ENCODE measurements around the gene CGB8. TPM values are rescaled to one million over a fixed set of nuclear protein-coding genes. Genes with fewer than 3 reads are reported as not detected.

The CGB8 gene
- total RNA-seq, 2 donors from 2014 or later = not detected

GRCh38 chr19:49017666-49018351, 31.1 kb downstream of the CGB8 start:
- no peaks in the 10 kb centered on the region for H3K36me3 ChIP-seq (replicated peaks in 1 of 2; ENCODE audit: insufficient read depth in 1 of 2, low read depth in 2 of 2)
- no peak overlapping the region for H3K4me3 ChIP-seq
- H3K27me3 ChIP-seq = no peaks in the 10 kb centered on the region
- WGBS, 2 donors = 3% methylated on average over 61 of the region's 62 CpGs; no CpG with 5 or more reads in 1 of the 2 donors
- intact Hi-C loops (cut with DNase I) = no loop called here
- no peaks in the 10 kb centered on the region for H3K9me3 ChIP-seq
- no peak for TF ChIP-seq POLR2A (IDR thresholded peaks at IDR 0.05)
- peak; percentile 25 to 48 (median 29) for TF ChIP-seq CTCF (IDR thresholded peaks at IDR 0.05)
- peak; percentile 43 for ATAC-seq
- H3K4me1 ChIP-seq = peaks cover 32% of the 10 kb centered on the region
- DNase-seq = peak; percentile 38 to 59 (median 46)
- H3K27ac ChIP-seq = no peak overlapping the region

- H3K4me1 ChIP-seq = peaks cover 32% of the 10 kb centered on the region
- no peaks in the 10 kb centered on the region for H3K27me3 ChIP-seq
- H3K36me3 ChIP-seq (replicated peaks in 1 of 2; ENCODE audit: insufficient read depth in 1 of 2, low read depth in 2 of 2) = peaks cover 0 to under 1% of the 10 kb centered on the region in 2 donors
- ATAC-seq (no peak), DNase-seq (no peak)
- H3K9me3 ChIP-seq = no peaks in the 10 kb centered on the region
- intact Hi-C loops (cut with DNase I) = no loop called here
- TF ChIP-seq POLR2A (IDR thresholded peaks at IDR 0.05) (no peak), CTCF (IDR thresholded peaks at IDR 0.05) (no peak)
- WGBS, 2 donors = 70 to 76% methylated on average over 15 to 17 of the region's 17 CpGs
- H3K27ac ChIP-seq = no peak within 1 kb of the TSS
- H3K4me3 ChIP-seq = no peak within 1 kb of the TSS
Measured at GRCh38 chr19:49017041-49017665, 31.8 kb downstream of the CGB8 start, which contains the start of gene LHB. LHB (minus strand) TSS chr19:49017091; CDS start chr19:49017081, 10 bp downstream.

- Histone ChIP-seq H3K4me1 (peaks cover 32% of the 10 kb centered on the region), H3K27ac (no peak overlapping the region), H3K9me3 (no peaks in the 10 kb centered on the region), H3K4me3 (no peak overlapping the region), H3K27me3 (no peaks in the 10 kb centered on the region), H3K36me3 (replicated peaks in 1 of 2; ENCODE audit: insufficient read depth in 1 of 2, low read depth in 2 of 2) (peaks cover 0 to 7% of the 10 kb centered on the region in 2 donors)
- 93 to 94% methylated on average over 11 to 28 of the region's 29 CpGs for WGBS, 2 donors
- intact Hi-C loops (cut with DNase I) = no loop called here
- TF ChIP-seq CTCF (IDR thresholded peaks at IDR 0.05) (no peak), POLR2A (IDR thresholded peaks at IDR 0.05) (no peak)
- DNase-seq (no peak), ATAC-seq (no peak)
Measured at GRCh38 chr19:49016067-49016839, 32.7 kb downstream of the CGB8 start.

GRCh38 chr19:49014870-49015255, 34.0 kb downstream of the CGB8 start:
- TF ChIP-seq POLR2A (IDR thresholded peaks at IDR 0.05) (no peak), CTCF (IDR thresholded peaks at IDR 0.05) (no peak)
- intact Hi-C loops (cut with DNase I) = no loop called here
- H3K9me3 ChIP-seq = no peaks in the 10 kb centered on the region
- WGBS, 2 donors = 50 to 90% methylated on average over 1 to 17 of the region's 18 CpGs
- peaks cover 26% of the 10 kb centered on the region for H3K4me1 ChIP-seq
- peaks cover 0 to 11% of the 10 kb centered on the region in 2 donors for H3K36me3 ChIP-seq (replicated peaks in 1 of 2; ENCODE audit: insufficient read depth in 1 of 2, low read depth in 2 of 2)
- ATAC-seq (no peak), DNase-seq (no peak)
- no peak overlapping the region for H3K4me3 ChIP-seq
- H3K27ac ChIP-seq = no peak overlapping the region
- H3K27me3 ChIP-seq = no peaks in the 10 kb centered on the region

Data from body of pancreas (tissue), 4 donors.